Loucy (cell line): ENCODE measurements around the gene HEXD.

ENCODE experiments used
- EZH2phosphoT487 ChIP-seq: fragments of 200-600 bp; IDR thresholded peaks from 2 replicates; pipeline ENCODE4 v1.6.1; 2018; ENCODE audit warnings: antibody characterized with exemption, mild to moderate bottlenecking, moderate library complexity, borderline replicate concordance
- TF ChIP-seq, protein P1 (sequence below): fragments of 200-600 bp; sonication (generic); conservative IDR thresholded peaks from 2 replicates; pipeline ENCODE4 v1.5.1; 2014; ENCODE audit warnings: mild to moderate bottlenecking, antibody characterized with exemption, low read length

DNA sequence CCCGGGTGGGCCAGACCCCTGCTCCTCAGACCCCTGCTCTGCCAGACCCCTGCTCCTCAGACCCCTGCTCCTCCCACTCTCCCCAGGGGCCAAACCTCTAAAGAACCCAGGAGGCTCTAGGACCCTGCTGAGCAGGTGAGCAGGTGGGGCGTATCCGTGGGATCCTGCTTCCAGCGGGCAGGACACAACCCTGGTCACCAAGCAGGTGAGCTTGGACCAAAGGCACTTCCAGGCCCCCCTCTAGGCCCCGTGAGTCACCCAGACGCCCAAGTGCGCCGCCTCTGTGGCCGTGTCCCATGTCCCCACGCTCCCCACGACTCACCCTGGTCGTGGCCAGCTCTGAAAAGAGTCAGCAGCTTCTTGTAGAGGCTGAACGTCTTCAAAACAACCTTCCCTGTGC, 27.4 kb downstream of the HEXD start:
- TF ChIP-seq, protein P1, sequence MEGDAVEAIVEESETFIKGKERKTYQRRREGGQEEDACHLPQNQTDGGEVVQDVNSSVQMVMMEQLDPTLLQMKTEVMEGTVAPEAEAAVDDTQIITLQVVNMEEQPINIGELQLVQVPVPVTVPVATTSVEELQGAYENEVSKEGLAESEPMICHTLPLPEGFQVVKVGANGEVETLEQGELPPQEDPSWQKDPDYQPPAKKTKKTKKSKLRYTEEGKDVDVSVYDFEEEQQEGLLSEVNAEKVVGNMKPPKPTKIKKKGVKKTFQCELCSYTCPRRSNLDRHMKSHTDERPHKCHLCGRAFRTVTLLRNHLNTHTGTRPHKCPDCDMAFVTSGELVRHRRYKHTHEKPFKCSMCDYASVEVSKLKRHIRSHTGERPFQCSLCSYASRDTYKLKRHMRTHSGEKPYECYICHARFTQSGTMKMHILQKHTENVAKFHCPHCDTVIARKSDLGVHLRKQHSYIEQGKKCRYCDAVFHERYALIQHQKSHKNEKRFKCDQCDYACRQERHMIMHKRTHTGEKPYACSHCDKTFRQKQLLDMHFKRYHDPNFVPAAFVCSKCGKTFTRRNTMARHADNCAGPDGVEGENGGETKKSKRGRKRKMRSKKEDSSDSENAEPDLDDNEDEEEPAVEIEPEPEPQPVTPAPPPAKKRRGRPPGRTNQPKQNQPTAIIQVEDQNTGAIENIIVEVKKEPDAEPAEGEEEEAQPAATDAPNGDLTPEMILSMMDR: no peak
- TF ChIP-seq EZH2phosphoT487: no peak
